H1 (cell line): Measurements from ENCODE around the gene POLR3H. TPM values are rescaled to one million over a fixed set of nuclear protein-coding genes. Genes with fewer than 3 reads are reported as not detected.

ENCODE experiments used
- CTCF ChIA-PET: fragments of 300-600 bp; sonication (Branson Sonifier 250); formaldehyde crosslinking; loops from one replicate; lab custom pipeline; 2021; ENCODE audit not compliant: partially characterized antibody; lab: Charles Lee
- POLR2A ChIA-PET: fragments of 300-600 bp; sonication (Branson Sonifier 250); formaldehyde crosslinking; loops from one replicate; lab custom pipeline; 2021; ENCODE audit warnings: inconsistent platforms; ENCODE audit not compliant: partially characterized antibody; lab: Charles Lee
- DNase-seq, 2 experiments: peaks; one replicate each; pipeline versions ENCODE4 v3.0.0 to v3.0.0-alpha.2; 2010 to 2022; ENCODE audit warnings: low spot score in 2 of 2, low read depth in 1 of 2, mixed read lengths in 1 of 2
- FAIRE-seq: peaks from 2 replicates; lab custom pipeline; 2011; peaks lifted over from hg19 to GRCh38; lab: Jason Lieb, UNC
- H2AFZ ChIP-seq: 2 replicates; pipeline ENCODE4 v1.8.1; 2012; ENCODE audit warnings: low read length, inconsistent platforms
- H2AK5ac ChIP-seq: 2 replicates; pipeline ENCODE4 v1.6.1; 2013; ENCODE audit warnings: low read depth, low read length
- H2BK120ac ChIP-seq: replicated peaks from 2 replicates; pipeline ENCODE3; 2013; ENCODE audit warnings: low read depth, low read length, inconsistent platforms
- H2BK12ac ChIP-seq: 2 replicates; pipeline ENCODE4 v1.6.1; 2013; ENCODE audit warnings: low read depth, low read length
- H2BK15ac ChIP-seq: 2 replicates; pipeline ENCODE4 v1.6.1; 2013; ENCODE audit warnings: low read length
- H2BK20ac ChIP-seq: 2 replicates; pipeline ENCODE4 v1.6.1; 2013; ENCODE audit warnings: low read length
- H2BK5ac ChIP-seq: 2 replicates; pipeline ENCODE4 v1.6.1; 2013; ENCODE audit warnings: low read depth, low read length
- H3K14ac ChIP-seq: 2 replicates; pipeline ENCODE4 v1.6.1; 2013; ENCODE audit warnings: inconsistent platforms; ENCODE audit not compliant: insufficient read length
- H3K18ac ChIP-seq: 2 replicates; pipeline ENCODE4 v1.6.1; 2013; ENCODE audit warnings: low read length; ENCODE audit errors: extremely low read depth
- H3K23ac ChIP-seq: 2 replicates; pipeline ENCODE4 v1.6.1; 2013; ENCODE audit warnings: inconsistent platforms; ENCODE audit not compliant: insufficient read length
- H3K23me2 ChIP-seq: 2 replicates; pipeline ENCODE4 v1.6.1; 2013; ENCODE audit warnings: low read depth, low read length
- H3K27ac ChIP-seq: 2 replicates; pipeline ENCODE4 v1.6.1; 2011; ENCODE audit warnings: low read depth, low read length, inconsistent platforms
- H3K27me3 ChIP-seq, 4 experiments: replicated peaks in 1 of 4; 1 replicate in 1 of 4; 2 replicates in 3 of 4; pipeline versions ENCODE4 v1.6.1 to v1.8.1; 2011 to 2013; ENCODE audit warnings: low read length in 3 of 4, mild to moderate bottlenecking in 3 of 4, inconsistent platforms in 2 of 4, mixed read lengths in 2 of 4, moderate library complexity in 1 of 4; ENCODE audit not compliant: control insufficient read depth in 3 of 4, insufficient read depth in 3 of 4; ENCODE audit errors: extremely low read depth in 1 of 4
- H3K36me3 ChIP-seq, 4 experiments: 2 replicates each; pipeline versions ENCODE4 v1.6.1 to v1.8.1; 2011 to 2013; ENCODE audit warnings: mild to moderate bottlenecking in 4 of 4, low read length in 3 of 4, moderate library complexity in 2 of 4, control low read depth in 1 of 4, inconsistent platforms in 1 of 4; ENCODE audit not compliant: insufficient read depth in 4 of 4, control insufficient read depth in 2 of 4
- H3K4ac ChIP-seq: replicated peaks from 2 replicates; pipeline ENCODE3; 2013; ENCODE audit warnings: low read length, low read depth, mixed read lengths, inconsistent platforms; ENCODE audit not compliant: insufficient read length
- H3K4me1 ChIP-seq, 4 experiments: replicated peaks in 1 of 4; 1 replicate in 1 of 4; 2 replicates in 3 of 4; pipeline versions ENCODE4 v1.6.1 to v1.8.1; 2011 to 2013; ENCODE audit warnings: low read length in 3 of 4, inconsistent platforms in 2 of 4, mixed read lengths in 1 of 4; ENCODE audit not compliant: insufficient read depth in 4 of 4, control insufficient read depth in 3 of 4
- H3K4me2 ChIP-seq, 2 experiments: 2 replicates each; pipeline versions ENCODE4 v1.6.1 to v1.8.1; 2011 to 2013; ENCODE audit warnings: low read depth in 2 of 2, low read length in 2 of 2, control low read depth in 1 of 2, inconsistent platforms in 1 of 2, mild to moderate bottlenecking in 1 of 2; ENCODE audit not compliant: insufficient read depth in 1 of 2
- H3K4me3 ChIP-seq, 4 experiments: fragments of 200-600, 300-600 bp in 1 of 4; sonication (generic), shearing (Covaris generic), sonication (Bioruptor Twin) in 1 of 4; 2 replicates each; pipeline versions ENCODE4 v1.5.1 to v1.8.1; 2011 to 2016; ENCODE audit warnings: low read length in 4 of 4, low read depth in 3 of 4, control low read depth in 2 of 4, inconsistent platforms in 2 of 4, mild to moderate bottlenecking in 2 of 4, mixed read lengths in 1 of 4, moderate library complexity in 1 of 4; ENCODE audit not compliant: insufficient read depth in 2 of 4; ENCODE audit errors: extremely low read depth in 1 of 4
- H3K56ac ChIP-seq: replicated peaks from 2 replicates; pipeline ENCODE3; 2013; ENCODE audit warnings: low read depth, mild to moderate bottlenecking, mixed read lengths, low read length, inconsistent platforms; ENCODE audit not compliant: insufficient read length
- H3K79me1 ChIP-seq: 2 replicates; pipeline ENCODE4 v1.6.1; 2013; ENCODE audit warnings: low read depth, low read length, control low read depth
- H3K79me2 ChIP-seq, 2 experiments: 2 replicates each; pipeline versions ENCODE4 v1.6.1 to v1.8.1; 2012 to 2013; ENCODE audit warnings: low read length in 2 of 2, mild to moderate bottlenecking in 2 of 2, inconsistent platforms in 1 of 2; ENCODE audit not compliant: insufficient read depth in 2 of 2, control insufficient read depth in 1 of 2
- H3K9ac ChIP-seq, 4 experiments: replicated peaks in 1 of 4; 1 replicate in 1 of 4; 2 replicates in 3 of 4; pipeline versions ENCODE4 v1.6.1 to v1.8.1; 2011 to 2013; ENCODE audit warnings: low read depth in 3 of 4, low read length in 3 of 4, control low read depth in 2 of 4, mild to moderate bottlenecking in 2 of 4, moderate library complexity in 2 of 4, inconsistent platforms in 1 of 4; ENCODE audit errors: extremely low read depth in 1 of 4
- H3K9me3 ChIP-seq, 2 experiments: 2 replicates each; pipeline versions ENCODE4 v1.6.1 to v1.8.1; 2012 to 2013; ENCODE audit warnings: mild to moderate bottlenecking in 2 of 2, moderate library complexity in 2 of 2, control low read depth in 1 of 2, inconsistent platforms in 1 of 2, low read depth in 1 of 2, low read length in 1 of 2, mixed read lengths in 1 of 2; ENCODE audit not compliant: insufficient read depth in 2 of 2
- H4K20me1 ChIP-seq, 2 experiments: replicated peaks in 1 of 2; 2 replicates each; pipeline versions ENCODE3 to v1.8.1; 2011 to 2013; ENCODE audit warnings: inconsistent platforms in 2 of 2, low read length in 2 of 2, mild to moderate bottlenecking in 1 of 2; ENCODE audit not compliant: insufficient read depth in 2 of 2, control insufficient read depth in 1 of 2
- H4K5ac ChIP-seq: 2 replicates; pipeline ENCODE4 v1.6.1; 2013; ENCODE audit warnings: low read length, low read depth, mixed read lengths, inconsistent platforms; ENCODE audit not compliant: insufficient read length
- H4K8ac ChIP-seq: 2 replicates; pipeline ENCODE4 v1.8.0; 2013; ENCODE audit warnings: mild to moderate bottlenecking, moderate library complexity, low read length, inconsistent platforms; ENCODE audit not compliant: insufficient read depth; ENCODE audit errors: extremely low read depth
- H4K91ac ChIP-seq: replicated peaks from 2 replicates; pipeline ENCODE3; 2013; ENCODE audit warnings: low read length, mixed read lengths, inconsistent platforms; ENCODE audit not compliant: insufficient read length
- PHF8 ChIP-seq: fragments of 200-600 bp; sonication (generic); conservative IDR thresholded peaks from 2 replicates; pipeline ENCODE4 v1.7.1; 2012; ENCODE audit warnings: low read depth, mild to moderate bottlenecking, inconsistent platforms, low read length, moderate library complexity
- RAD21 ChIP-seq, 2 experiments: IDR thresholded peaks in 1 of 2; conservative IDR thresholded peaks in 1 of 2; 2 replicates each; pipeline ENCODE4 v1.6.1; 2011; ENCODE audit warnings: low read depth in 2 of 2, low read length in 2 of 2, improper control_type of control experiment in 1 of 2, inconsistent platforms in 1 of 2, mild to moderate bottlenecking in 1 of 2, moderate library complexity in 1 of 2
- WGBS, 2 experiments: shearing (Covaris generic) in 1 of 2; methylation state at CpG; one replicate each; pipeline versions ENCODE4 v1.1.6 to v1.1.7; 2013 to 2015; ENCODE audit warnings: low lambda C conversion rate in 2 of 2, mixed read lengths in 2 of 2, inconsistent platforms in 1 of 2, low coverage in 1 of 2, missing lambda C conversion rate in 1 of 2; ENCODE audit not compliant: insufficient replicate concordance in 2 of 2, insufficient coverage in 1 of 2, insufficient read length in 1 of 2; ENCODE audit errors: extremely low coverage in 1 of 2, missing lambda C conversion rate in 1 of 2; 5-methylcytosine and 5-hydroxymethylcytosine counted together
- polyA plus RNA-seq, 7 experiments: library from polyadenylated mRNA; depleted of rRNA in 3 of 7; stranded (reverse) in 5 of 7; unstranded in 2 of 7; fragments of >200 nt in 5 of 7; fragments of 200-250 nt in 2 of 7; gene quantifications; 1 replicate in 5 of 7; 2 replicates in 1 of 7; 4 replicates in 1 of 7; pipeline versions ENCODE4 v1.2.1 to v1.2.3, GENCODE V29; 2011 to 2013; ENCODE audit warnings: missing spikeins in 2 of 7, mixed read lengths in 2 of 7
- total RNA-seq: library from RNA; stranded (reverse); fragmentation: NEBNext Ultra II Directional; extraction: Animal tissue kit (Norgen Biotek cat#: 25700); gene quantifications from 2 replicates; pipeline ENCODE4 v1.2.1, GENCODE V29; 2021

Gene POLR3H
- total and polyA plus RNA-seq, 2 of the 8 experiments (the other 6 are each of a cell fraction or from before 2014, with no cell fraction given): 29.7 to 39.2 TPM

GRCh38 chr22:41507330-41508063, 36.8 kb downstream of the POLR3H start:
- H2BK15ac ChIP-seq: no peak overlapping the region
- H4K91ac ChIP-seq: no peak overlapping the region
- ChIA-PET POLR2A (interaction anchor here (0.7 to 3.7 kb wide), 6 partner anchors 16 to 106 kb away, joined by 3 to 16 read pairs (median 4); partner anchors contain the start of genes ACO2, PHF5A and TOB2), CTCF (interaction anchor here (1.0 to 17.6 kb wide), 6 partner anchors 7 to 104 kb away, joined by 3 to 218 read pairs (median 6); partner anchors contain the start of gene TOB2)
- no peak overlapping the region for H3K4me3 ChIP-seq
- H2AFZ ChIP-seq: no peak overlapping the region
- no peak overlapping the region for H3K9ac ChIP-seq
- no peak overlapping the region for H4K5ac ChIP-seq
- no peak overlapping the region for H3K4me2 ChIP-seq
- no peak overlapping the region for H2BK12ac ChIP-seq
- H3K56ac ChIP-seq: no peak overlapping the region
- no peak overlapping the region for H4K8ac ChIP-seq
- peaks cover 0 to 5% of the 10 kb centered on the region in 2 experiments; a peak in 1 of 4 replicates for H3K79me2 ChIP-seq
- no peak overlapping the region for H2BK120ac ChIP-seq
- no peaks in the 10 kb centered on the region for H3K23me2 ChIP-seq
- H3K9me3 ChIP-seq: no peaks in the 10 kb centered on the region
- no peak for FAIRE-seq
- H3K27ac ChIP-seq: no peak overlapping the region
- no peak overlapping the region for H2BK20ac ChIP-seq
- no peak overlapping the region for H3K18ac ChIP-seq
- H3K4me1 ChIP-seq: peaks cover 0 to 7% (median 5%) of the 10 kb centered on the region in 4 experiments; a peak in 5 of 7 replicates
- no peak overlapping the region for H3K14ac ChIP-seq
- peaks cover 0 to 14% (median 1%) of the 10 kb centered on the region in 4 experiments; a peak in 4 of 8 replicates for H3K36me3 ChIP-seq
- no peak overlapping the region for H3K23ac ChIP-seq
- DNase-seq: no peak
- peaks cover 0 to 2% of the 10 kb centered on the region in 2 experiments for H4K20me1 ChIP-seq
- no peak overlapping the region for H2AK5ac ChIP-seq
- no peak overlapping the region for H3K4ac ChIP-seq
- peaks cover 3% of the 10 kb centered on the region for H3K79me1 ChIP-seq
- TF ChIP-seq PHF8 (no peak), RAD21 (IDR thresholded peaks at IDR 0.05 in 1 of 2, conservative IDR thresholded peaks at IDR 0.05 in 1 of 2; ENCODE audit: low read depth in 2 of 2, low read length in 2 of 2) (peak in 1 of 2 experiments; percentile 22; a peak in 1 of 4 replicates)
- WGBS, 2 experiments: 94% methylated on average over 23 of the region's 23 CpGs; no CpG with 5 or more reads in 1 of the 2 experiments
- H3K27me3 ChIP-seq: no peaks in the 10 kb centered on the region
- H2BK5ac ChIP-seq: no peak overlapping the region; the same call in 1 of the 2 replicates
